Measurements from ENCODE around the gene LEKR1.

The LEKR1 gene

DNA sequence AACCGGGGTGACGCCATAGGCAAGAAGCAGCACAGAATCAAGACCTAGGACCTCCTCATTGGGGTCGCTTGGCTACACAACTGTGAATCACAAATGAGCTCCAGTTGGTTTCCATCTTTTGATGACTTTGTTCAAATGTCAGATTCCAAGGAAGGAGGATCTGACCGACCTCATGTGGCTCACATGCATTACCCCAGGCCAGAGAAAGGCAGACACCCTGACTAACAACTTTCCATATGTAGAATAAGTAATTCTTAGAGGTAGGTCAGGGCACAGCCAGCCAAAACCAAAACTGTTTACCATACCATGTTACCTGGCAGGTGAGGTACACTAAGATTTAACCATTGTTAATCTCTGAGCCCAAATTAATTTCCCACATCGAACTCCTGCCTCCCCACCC is 237.3 kb downstream of the LEKR1 start:
- Mint-ChIP-seq H3K9me3 (no peaks in the 10 kb centered on the region), H3K4me1 (ENCODE audit: low read depth) (peaks cover 17% of the 10 kb centered on the region), H3K27ac (no peak overlapping the region), H3K27me3 (peaks cover 6% of the 10 kb centered on the region), H3K36me3 (ENCODE audit: low read depth) (no peaks in the 10 kb centered on the region), H3K4me3 (no peak overlapping the region)
- intact Hi-C loops (cut with micrococcal nuclease): no loop called here

- Mint-ChIP-seq H3K4me1 (ENCODE audit: low read depth) (peaks cover 17% of the 10 kb centered on the region), H3K27me3 (peaks cover 6% of the 10 kb centered on the region), H3K36me3 (ENCODE audit: low read depth) (no peaks in the 10 kb centered on the region), H3K4me3 (no peak overlapping the region), H3K27ac (peak overlapping the region; percentile 49), H3K9me3 (no peaks in the 10 kb centered on the region)
- intact Hi-C loops (cut with micrococcal nuclease): no loop called here
These were observed 237.8 kb downstream of the LEKR1 start for GRCh38 chr3:157063926-157064325.

DNA sequence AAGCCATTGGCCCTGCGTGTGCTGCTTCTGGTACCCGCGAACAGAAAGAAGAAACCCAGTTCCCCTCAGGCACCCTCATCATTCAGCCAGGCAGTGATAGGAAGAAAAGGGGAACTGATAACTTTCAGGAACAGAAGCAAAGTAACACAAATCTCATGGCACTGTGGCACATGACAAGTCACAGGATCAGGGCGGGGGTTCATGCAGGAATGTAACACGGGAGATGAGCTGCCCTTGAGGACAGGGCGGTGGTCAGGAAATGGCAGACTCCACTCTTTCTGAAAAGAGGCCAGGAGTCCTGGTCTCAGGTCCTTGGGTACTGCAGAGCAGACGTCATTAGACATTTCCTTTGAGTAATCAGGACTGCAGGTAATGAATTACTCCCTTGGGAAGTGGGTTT is 238.2 kb downstream of the LEKR1 start:
- Mint-ChIP-seq H3K9me3 (no peaks in the 10 kb centered on the region), H3K4me1 (ENCODE audit: low read depth) (peaks cover 17% of the 10 kb centered on the region), H3K4me3 (no peak overlapping the region), H3K36me3 (ENCODE audit: low read depth) (no peaks in the 10 kb centered on the region), H3K27ac (peak overlapping the region; percentile 49), H3K27me3 (peaks cover 6% of the 10 kb centered on the region)
- intact Hi-C loops (cut with micrococcal nuclease): no loop called here

GRCh38 chr3:157065201-157065600 is 239.0 kb downstream of the LEKR1 start:
- Mint-ChIP-seq H3K27me3 (peaks cover 6% of the 10 kb centered on the region), H3K4me3 (no peak overlapping the region), H3K27ac (peak overlapping the region; percentile 3), H3K9me3 (no peaks in the 10 kb centered on the region), H3K36me3 (ENCODE audit: low read depth) (no peaks in the 10 kb centered on the region), H3K4me1 (ENCODE audit: low read depth) (peaks cover 17% of the 10 kb centered on the region)
- intact Hi-C loops (cut with micrococcal nuclease): no loop called here

- Mint-ChIP-seq H3K27ac (no peak overlapping the region), H3K4me3 (no peak overlapping the region)
- intact Hi-C loops (cut with micrococcal nuclease): no loop called here
These were observed 240.4 kb downstream of the LEKR1 start for GRCh38 chr3:157066335-157067098.

DNA sequence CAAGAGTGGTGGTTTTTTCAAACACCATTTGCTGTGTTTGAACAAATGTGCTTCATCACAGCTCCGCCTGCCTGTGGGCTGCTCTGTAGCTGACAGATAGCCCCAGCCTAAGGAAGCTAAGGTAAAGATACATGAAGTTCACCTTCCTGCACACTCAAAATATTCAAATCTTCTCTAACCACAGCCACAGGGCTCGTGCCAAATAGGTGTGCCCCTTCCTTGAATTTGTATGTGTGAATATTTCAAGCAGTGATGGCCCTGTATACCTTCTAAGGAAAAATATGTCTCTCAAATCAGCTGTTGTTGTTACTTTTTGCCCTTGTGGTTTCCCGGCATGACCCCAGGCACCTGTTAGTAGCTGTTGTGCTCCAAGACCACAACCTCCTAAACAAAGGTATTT is 241.0 kb downstream of the LEKR1 start:
- H3K9me3 Mint-ChIP-seq: no peaks in the 10 kb centered on the region
- H3K4me1 Mint-ChIP-seq (ENCODE audit: low read depth): peaks cover 17% of the 10 kb centered on the region
- peaks cover 5% of the 10 kb centered on the region for H3K27me3 Mint-ChIP-seq
- intact Hi-C loops (cut with micrococcal nuclease): no loop called here
- H3K4me3 Mint-ChIP-seq: no peak overlapping the region
- no peak overlapping the region for H3K27ac Mint-ChIP-seq
- no peaks in the 10 kb centered on the region for H3K36me3 Mint-ChIP-seq (ENCODE audit: low read depth)

More at GRCh38 chr3:157066335-157067098, 240.4 kb downstream of the LEKR1 start:
- Mint-ChIP-seq H3K27me3 (peaks cover 6% of the 10 kb centered on the region), H3K4me1 (ENCODE audit: low read depth) (peaks cover 17% of the 10 kb centered on the region), H3K36me3 (ENCODE audit: low read depth) (no peaks in the 10 kb centered on the region), H3K9me3 (no peaks in the 10 kb centered on the region)

- intact Hi-C loops (cut with micrococcal nuclease): no loop called here
- H3K9me3 Mint-ChIP-seq: no peaks in the 10 kb centered on the region
- H3K27me3 Mint-ChIP-seq: peaks cover 2% of the 10 kb centered on the region
- H3K4me3 Mint-ChIP-seq: no peak overlapping the region
- H3K36me3 Mint-ChIP-seq (ENCODE audit: low read depth): no peaks in the 10 kb centered on the region
- H3K4me1 Mint-ChIP-seq (ENCODE audit: low read depth): peaks cover 5% of the 10 kb centered on the region
- H3K27ac Mint-ChIP-seq: no peak overlapping the region
These were observed 243.3 kb downstream of the LEKR1 start for GRCh38 chr3:157069406-157069805.

DNA sequence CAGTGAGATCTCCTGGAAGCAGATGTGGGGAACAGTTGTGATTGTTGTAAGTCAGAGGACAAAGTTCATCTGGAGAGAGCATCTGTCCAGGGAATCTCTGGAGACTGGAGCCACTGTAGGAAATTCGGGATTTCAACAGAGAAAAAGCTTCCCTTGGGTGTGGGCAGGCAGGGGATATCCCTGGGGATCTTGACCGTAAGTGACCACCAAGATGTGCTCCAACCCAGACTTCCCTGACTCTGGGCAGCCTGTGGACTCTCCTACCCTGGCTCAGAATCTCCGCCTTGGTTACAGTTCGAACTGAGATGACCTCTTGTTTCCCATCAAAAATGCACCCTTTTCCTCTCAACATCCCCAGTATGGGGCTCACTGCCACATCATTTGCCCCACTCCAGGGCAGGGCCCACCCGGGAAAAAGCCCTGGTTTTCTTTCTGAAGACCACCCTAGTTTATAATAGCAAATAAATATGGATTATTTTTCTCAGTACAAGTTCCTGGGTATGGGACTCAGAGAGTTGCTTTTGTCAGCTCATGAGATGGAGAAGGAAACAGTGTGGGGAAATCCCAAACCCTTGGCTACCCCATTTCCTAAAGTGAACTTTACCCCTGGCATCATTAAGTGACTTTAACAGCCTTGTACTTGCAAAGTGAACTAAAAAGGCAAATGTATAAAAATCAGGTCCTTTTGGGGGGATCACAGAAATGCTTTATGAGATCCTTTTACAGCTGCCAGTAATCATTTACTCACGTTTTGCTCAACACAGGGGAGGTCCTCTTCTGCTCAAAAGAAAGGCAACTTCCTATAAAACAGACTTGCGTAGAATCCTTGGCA is 243.9 kb downstream of the LEKR1 start:
- H3K27ac Mint-ChIP-seq: no peak overlapping the region
- intact Hi-C loops (cut with micrococcal nuclease): loop anchor here (10.0 kb wide), 1 partner anchor 85 kb away; no protein-coding TSS in a partner anchor
- peaks cover 2% of the 10 kb centered on the region for H3K27me3 Mint-ChIP-seq
- H3K36me3 Mint-ChIP-seq (ENCODE audit: low read depth): no peaks in the 10 kb centered on the region
- no peak overlapping the region for H3K4me3 Mint-ChIP-seq
- H3K9me3 Mint-ChIP-seq: no peaks in the 10 kb centered on the region
- H3K4me1 Mint-ChIP-seq (ENCODE audit: low read depth): no peaks in the 10 kb centered on the region

DNA sequence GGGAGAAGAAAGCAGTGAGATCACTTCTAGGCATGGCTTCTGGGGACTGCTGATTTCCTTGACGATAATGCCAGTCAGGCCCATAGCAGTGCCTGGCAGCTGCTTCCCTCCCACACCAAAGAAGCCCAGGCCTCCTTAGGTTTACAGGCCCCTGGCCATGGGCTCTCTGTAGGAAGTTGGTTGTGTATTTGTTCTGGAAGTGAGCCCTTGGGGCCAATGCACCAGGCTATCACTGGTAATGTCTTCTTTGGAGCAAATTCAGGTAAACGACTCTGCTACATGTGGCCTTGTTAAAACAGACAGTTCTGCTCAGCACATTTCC is 244.5 kb downstream of the LEKR1 start:
- H3K4me1 Mint-ChIP-seq (ENCODE audit: low read depth): no peaks in the 10 kb centered on the region
- intact Hi-C loops (cut with micrococcal nuclease): loop anchor here (10.0 kb wide), 1 partner anchor 86 kb away; no protein-coding TSS in a partner anchor
- no peak overlapping the region for H3K4me3 Mint-ChIP-seq
- H3K9me3 Mint-ChIP-seq: no peaks in the 10 kb centered on the region
- H3K27me3 Mint-ChIP-seq: peaks cover 2% of the 10 kb centered on the region
- no peak overlapping the region for H3K27ac Mint-ChIP-seq
- no peaks in the 10 kb centered on the region for H3K36me3 Mint-ChIP-seq (ENCODE audit: low read depth)

DNA sequence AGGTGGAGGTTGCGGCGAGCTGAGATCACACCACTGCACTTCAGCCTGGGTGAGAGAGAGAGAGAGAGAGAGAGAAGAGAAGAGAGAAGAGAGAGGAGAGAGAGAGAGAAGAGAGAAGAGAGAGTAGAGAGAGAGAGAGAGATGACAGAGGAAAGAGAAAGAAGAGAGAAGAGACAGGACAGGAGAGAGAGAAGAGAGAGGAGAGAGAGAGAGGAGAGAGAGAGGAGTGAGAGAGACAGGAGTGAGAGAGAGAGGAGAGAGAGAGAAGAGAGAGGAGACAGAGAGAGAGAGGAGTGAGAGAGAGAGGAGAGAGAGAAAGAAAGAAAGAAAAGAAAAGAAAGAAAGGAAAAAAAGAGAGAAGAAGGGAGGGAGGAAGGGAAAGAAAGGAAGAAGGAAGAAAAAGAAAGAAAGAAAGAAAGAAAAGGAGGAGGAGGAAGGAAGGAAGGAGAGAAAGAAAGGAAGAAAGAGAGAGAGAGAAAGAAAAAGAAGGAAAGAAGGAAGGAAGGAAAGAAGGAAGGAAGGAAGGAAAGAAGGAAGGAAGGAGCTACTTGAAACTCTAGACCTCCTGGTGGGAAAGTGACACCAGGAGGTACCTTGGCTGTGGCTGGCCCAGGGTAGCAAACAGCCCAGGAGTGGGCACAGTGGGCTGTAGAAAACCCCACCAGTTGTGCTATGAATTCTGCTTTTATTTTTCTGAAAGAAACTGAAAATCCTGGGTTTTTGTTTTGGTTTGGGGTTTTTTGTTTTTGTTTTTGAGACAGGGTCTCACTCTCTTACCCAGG is 245.8 kb downstream of the LEKR1 start:
- H3K27me3 Mint-ChIP-seq: peaks cover 2% of the 10 kb centered on the region
- peak overlapping the region; percentile 10 for H3K27ac Mint-ChIP-seq
- H3K4me1 Mint-ChIP-seq (ENCODE audit: low read depth): no peaks in the 10 kb centered on the region
- H3K9me3 Mint-ChIP-seq: no peaks in the 10 kb centered on the region
- no peak overlapping the region for H3K4me3 Mint-ChIP-seq
- no peaks in the 10 kb centered on the region for H3K36me3 Mint-ChIP-seq (ENCODE audit: low read depth)
- intact Hi-C loops (cut with micrococcal nuclease): loop anchor here (10.0 kb wide), 1 partner anchor 87 kb away; no protein-coding TSS in a partner anchor

DNA sequence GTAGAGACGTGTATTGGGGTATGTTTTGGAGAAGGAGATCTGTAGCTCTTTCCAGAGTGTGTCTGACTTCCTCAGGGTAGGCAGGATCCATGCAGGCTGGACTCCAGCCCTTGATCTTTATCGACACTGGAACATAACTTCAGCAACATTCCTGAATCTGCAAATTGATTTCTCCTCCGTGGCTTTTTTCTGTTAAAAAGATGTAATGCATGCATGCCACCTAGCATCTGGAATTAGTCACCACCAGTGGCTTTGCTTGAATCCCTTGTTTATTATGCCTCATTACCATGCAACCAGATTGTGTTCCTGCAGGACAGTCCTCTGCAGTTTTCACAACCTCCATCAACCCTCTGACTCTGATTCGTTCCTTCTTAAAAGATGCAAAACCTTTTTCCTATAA is 247.7 kb downstream of the LEKR1 start:
- intact Hi-C loops (cut with micrococcal nuclease): loop anchor here (10.0 kb wide), 1 partner anchor 89 kb away; no protein-coding TSS in a partner anchor
- H3K4me1 Mint-ChIP-seq (ENCODE audit: low read depth): no peaks in the 10 kb centered on the region
- H3K4me3 Mint-ChIP-seq: no peak overlapping the region
- H3K9me3 Mint-ChIP-seq: no peaks in the 10 kb centered on the region
- H3K27me3 Mint-ChIP-seq: no peaks in the 10 kb centered on the region
- H3K27ac Mint-ChIP-seq: no peak overlapping the region
- H3K36me3 Mint-ChIP-seq (ENCODE audit: low read depth): no peaks in the 10 kb centered on the region

- intact Hi-C loops (cut with micrococcal nuclease): loop anchor here (10.0 kb wide), 1 partner anchor 90 kb away; no protein-coding TSS in a partner anchor
- H3K27ac Mint-ChIP-seq: no peak overlapping the region
- H3K9me3 Mint-ChIP-seq: no peaks in the 10 kb centered on the region
- H3K4me3 Mint-ChIP-seq: no peak overlapping the region
- no peaks in the 10 kb centered on the region for H3K27me3 Mint-ChIP-seq
- H3K36me3 Mint-ChIP-seq (ENCODE audit: low read depth): no peaks in the 10 kb centered on the region
- H3K4me1 Mint-ChIP-seq (ENCODE audit: low read depth): no peaks in the 10 kb centered on the region
These were observed 248.3 kb downstream of the LEKR1 start for GRCh38 chr3:157074490-157074889.

- Mint-ChIP-seq H3K4me1 (ENCODE audit: low read depth) (no peaks in the 10 kb centered on the region), H3K36me3 (ENCODE audit: low read depth) (no peaks in the 10 kb centered on the region), H3K27ac (no peak overlapping the region), H3K9me3 (no peaks in the 10 kb centered on the region), H3K4me3 (no peak overlapping the region), H3K27me3 (no peaks in the 10 kb centered on the region)
- intact Hi-C loops (cut with micrococcal nuclease): loop anchor here (10.0 kb wide), 1 partner anchor 90 kb away; no protein-coding TSS in a partner anchor
These were observed 248.8 kb downstream of the LEKR1 start for GRCh38 chr3:157074981-157075380.

Data from dendritic cell treated with granulocyte-macrophage colony-stimulating factor and Interleukin-4, amounts not matched to agents 40 ng/mL and 50 ng/mL, for 4 days (primary cell).